Activated CD8-positive, alpha-beta memory T cell treated with anti-CD3 and anti-CD28 coated beads for 4 hours (primary cell): ENCODE data around the gene ITFG1.
A peak's percentile ranks its signal among the peaks of the same experiment; 100 is the strongest.

Source experiments
- DNase-seq, 2 donors: peaks; one replicate each; pipeline ENCODE4 v3.0.0-alpha.2; 2020; ENCODE audit warnings: low read depth in 2 of 2

Gene ITFG1

GRCh38 chr16:47460711-47461597, at the start of gene ITFG1, which contains the start of gene PHKB:
ITFG1 (minus strand) TSS chr16:47461063; CDS start chr16:47461045, 18 bp downstream.
PHKB (plus strand) TSS chr16:47461331; CDS start chr16:47461351, 20 bp downstream.
- DNase-seq = peak; percentile 88 to 89

GRCh38 chr16:47507701-47508100, 46.8 kb upstream of the ITFG1 start:
- no peak for DNase-seq

- no peak for DNase-seq
These were observed 45.9 kb upstream of the ITFG1 start for GRCh38 chr16:47506800-47507199.

GRCh38 chr16:47504599-47504998, 43.7 kb upstream of the ITFG1 start:
- no peak for DNase-seq

GRCh38 chr16:47503936-47504335, 43.1 kb upstream of the ITFG1 start:
- no peak for DNase-seq

- DNase-seq = no peak
These were observed 38.9 kb upstream of the ITFG1 start for GRCh38 chr16:47499700-47500264.

- no peak for DNase-seq
These were observed 38.3 kb upstream of the ITFG1 start for GRCh38 chr16:47499080-47499699.

- DNase-seq = no peak
These were observed 32.8 kb upstream of the ITFG1 start for GRCh38 chr16:47493381-47494337.

GRCh38 chr16:47492428-47493377, 31.8 kb upstream of the ITFG1 start:
- no peak for DNase-seq

GRCh38 chr16:47492036-47492427, 31.2 kb upstream of the ITFG1 start:
- DNase-seq = no peak

- no peak for DNase-seq
These were observed 29.6 kb upstream of the ITFG1 start for GRCh38 chr16:47490471-47490870.

GRCh38 chr16:47488051-47488450, 27.2 kb upstream of the ITFG1 start:
- no peak for DNase-seq

- no peak for DNase-seq
These were observed 26.0 kb upstream of the ITFG1 start for GRCh38 chr16:47486856-47487255.

GRCh38 chr16:47483616-47484015, 22.8 kb upstream of the ITFG1 start:
- no peak for DNase-seq

GRCh38 chr16:47481698-47482374, 21.0 kb upstream of the ITFG1 start:
- DNase-seq = no peak

- no peak for DNase-seq
These were observed 19.5 kb upstream of the ITFG1 start for GRCh38 chr16:47480410-47480809.

GRCh38 chr16:47477679-47478078, 16.8 kb upstream of the ITFG1 start:
- no peak for DNase-seq

GRCh38 chr16:47476654-47477345, 15.9 kb upstream of the ITFG1 start:
- no peak for DNase-seq

GRCh38 chr16:47475786-47476185, 14.9 kb upstream of the ITFG1 start:
- no peak for DNase-seq
